SK-N-SH (cell line): Measurements from ENCODE around the gene FBXO21. TPM values are rescaled to one million over a fixed set of nuclear protein-coding genes. Genes with fewer than 3 reads are reported as not detected.

Experiments
- CTCF ChIA-PET: fragments of 300-600, 350-600 bp; formaldehyde crosslinking; extraction: SDS; loops from one replicate; lab custom pipeline; 2021; lab: Yijun Ruan, JAX
- POLR2A ChIA-PET: fragments of 350-600 bp; sonication (Branson Sonifier 250); formaldehyde crosslinking; extraction: SDS; loops from one replicate; lab custom pipeline; 2020; ENCODE audit warnings: antibody characterized with exemption, inconsistent platforms; lab: Yijun Ruan, JAX
- DNase-seq: peaks from one replicate; pipeline ENCODE4 v3.0.0; 2012
- H2AFZ ChIP-seq: fragments of 200-600 bp; sonication (generic); 2 replicates; pipeline ENCODE4 v1.8.1; 2016; ENCODE audit warnings: antibody characterized with exemption, mild to moderate bottlenecking, low read depth
- H3F3A ChIP-seq: fragments of 200-600 bp; sonication (generic); replicated peaks from 2 replicates; pipeline ENCODE3; 2016; ENCODE audit warnings: antibody characterized with exemption, mild to moderate bottlenecking; ENCODE audit not compliant: insufficient read depth
- H3K27ac ChIP-seq, 2 experiments: fragments of 200-500 bp in 1 of 2; fragments of 200-600 bp in 1 of 2; sonication (Bioruptor generic) in 1 of 2; sonication (generic), shearing (Covaris generic) in 1 of 2; 2 replicates each; pipeline versions ENCODE4 v1.5.1 to v1.6.1; 2014 to 2016; ENCODE audit warnings: low read depth in 2 of 2, inconsistent platforms in 1 of 2, low read length in 1 of 2, mild to moderate bottlenecking in 1 of 2, mixed read lengths in 1 of 2
- H3K27me3 ChIP-seq: fragments of 200-600 bp; sonication (generic), shearing (Covaris generic); 2 replicates; pipeline ENCODE4 v1.6.1; 2016; ENCODE audit warnings: mixed run types; ENCODE audit not compliant: insufficient read depth
- H3K36me3 ChIP-seq, 2 experiments: fragments of 200-500 bp in 1 of 2; fragments of 200-600 bp in 1 of 2; sonication (Bioruptor generic) in 1 of 2; sonication (generic) in 1 of 2; replicated peaks in 1 of 2; 2 replicates each; pipeline versions ENCODE3 to v1.5.1; 2014 to 2016; ENCODE audit warnings: low read length in 1 of 2, mild to moderate bottlenecking in 1 of 2; ENCODE audit not compliant: insufficient read depth in 2 of 2, control insufficient read depth in 1 of 2
- H3K4me1 ChIP-seq, 2 experiments: fragments of 200-500 bp in 1 of 2; fragments of 200-600 bp in 1 of 2; sonication (Bioruptor generic) in 1 of 2; sonication (generic), shearing (Covaris generic) in 1 of 2; 2 replicates each; pipeline versions ENCODE4 v1.5.1 to v1.6.1; 2014 to 2016; ENCODE audit warnings: low read depth in 1 of 2, low read length in 1 of 2, mixed run types in 1 of 2; ENCODE audit not compliant: insufficient read depth in 2 of 2, control insufficient read depth in 1 of 2
- H3K4me2 ChIP-seq: fragments of 200-600 bp; sonication (generic), shearing (Covaris generic); 2 replicates; pipeline ENCODE4 v1.6.1; 2017; ENCODE audit warnings: mixed run types
- H3K4me3 ChIP-seq, 2 experiments: fragments of 200-500 bp in 1 of 2; fragments of 200-600 bp in 1 of 2; sonication (Bioruptor generic) in 1 of 2; sonication (generic), shearing (Covaris generic) in 1 of 2; 2 replicates each; pipeline versions ENCODE4 v1.5.1 to v1.8.1; 2014 to 2016; ENCODE audit warnings: low read depth in 2 of 2, inconsistent platforms in 1 of 2, low read length in 1 of 2, mild to moderate bottlenecking in 1 of 2, mixed read lengths in 1 of 2, moderate library complexity in 1 of 2
- H3K79me2 ChIP-seq: fragments of 200-600 bp; sonication (generic); 2 replicates; pipeline ENCODE4 v1.8.1; 2017; ENCODE audit warnings: mild to moderate bottlenecking; ENCODE audit not compliant: insufficient read depth
- H3K9ac ChIP-seq: fragments of 200-600 bp; sonication (generic); 2 replicates; pipeline ENCODE4 v1.6.1; 2017; ENCODE audit warnings: mixed run types
- H3K9me2 ChIP-seq: fragments of 200-600 bp; sonication (generic); 2 replicates; pipeline ENCODE4 v1.6.1; 2017; ENCODE audit warnings: mixed run types
- H3K9me3 ChIP-seq: fragments of 200-600 bp; sonication (generic); 2 replicates; pipeline ENCODE4 v1.6.1; 2017; ENCODE audit warnings: mixed run types, mild to moderate bottlenecking, moderate library complexity
- H4K20me1 ChIP-seq: fragments of 200-600 bp; sonication (generic); 2 replicates; pipeline ENCODE4 v1.6.1; 2017; ENCODE audit warnings: mild to moderate bottlenecking, mixed run types; ENCODE audit not compliant: insufficient read depth
- CHD2 ChIP-seq: fragments of 150-350 bp; IDR thresholded peaks from 2 replicates; pipeline ENCODE4 v1.6.1; 2018; ENCODE audit warnings: low read length; ENCODE audit not compliant: partially characterized antibody
- CTCF ChIP-seq: fragments of 200-600 bp; sonication (generic); IDR thresholded peaks from 2 replicates; pipeline ENCODE4 v1.6.1; 2017; ENCODE audit warnings: antibody characterized with exemption, mild to moderate bottlenecking, moderate library complexity
- ELF1 ChIP-seq: IDR thresholded peaks from 2 replicates; pipeline ENCODE4 v1.4.0; 2012
- FOSL2 ChIP-seq: IDR thresholded peaks from 2 replicates; pipeline ENCODE4 v1.4.0; 2012; ENCODE audit warnings: low read depth, mild to moderate bottlenecking, moderate library complexity, borderline replicate concordance
- FOXM1 ChIP-seq: IDR thresholded peaks from 2 replicates; pipeline ENCODE4 v1.4.0; 2012; ENCODE audit warnings: low read depth, mild to moderate bottlenecking
- GABPA ChIP-seq: IDR thresholded peaks from 2 replicates; pipeline ENCODE4 v1.4.0; 2012; ENCODE audit warnings: low read depth, mild to moderate bottlenecking
- IRF3 ChIP-seq: fragments of 150-350 bp; IDR thresholded peaks from 2 replicates; pipeline ENCODE4 v1.6.1; 2016; ENCODE audit warnings: mild to moderate bottlenecking, low read depth, low read length
- MAX ChIP-seq: IDR thresholded peaks from 2 replicates; pipeline ENCODE4 v1.4.0; 2012; ENCODE audit warnings: low read depth
- MEF2A ChIP-seq: IDR thresholded peaks from 2 replicates; pipeline ENCODE4 v1.4.0; 2012; ENCODE audit warnings: low read depth, borderline replicate concordance
- MXI1 ChIP-seq: IDR thresholded peaks from 2 replicates; pipeline ENCODE4 v1.6.1; 2012; ENCODE audit warnings: mild to moderate bottlenecking, low read depth, low read length, improper control_type of control experiment
- NFIC ChIP-seq: IDR thresholded peaks from 2 replicates; pipeline ENCODE4 v1.4.0; 2012; ENCODE audit warnings: borderline replicate concordance
- POLR2AphosphoS5 ChIP-seq: IDR thresholded peaks from 2 replicates; pipeline ENCODE4 v1.6.1; 2012; ENCODE audit warnings: low read depth, low read length
- RCOR1 ChIP-seq: fragments of 150-350 bp; IDR thresholded peaks from 2 replicates; pipeline ENCODE4 v1.6.1; 2017; ENCODE audit warnings: antibody characterized with exemption, low read length
- REST ChIP-seq: IDR thresholded peaks from 2 replicates; pipeline ENCODE4 v1.6.1; 2012; ENCODE audit warnings: mild to moderate bottlenecking, low read depth, low read length, moderate library complexity
- RFX5 ChIP-seq: IDR thresholded peaks from 2 replicates; pipeline ENCODE4 v1.6.1; 2012; ENCODE audit warnings: mild to moderate bottlenecking, improper control_type of control experiment, low read length
- SIN3A ChIP-seq: IDR thresholded peaks from 2 replicates; pipeline ENCODE4 v1.6.1; 2012; ENCODE audit warnings: low read depth, mild to moderate bottlenecking, low read length, moderate library complexity, borderline replicate concordance
- TEAD4 ChIP-seq: IDR thresholded peaks from 2 replicates; pipeline ENCODE4 v1.4.0; 2012; ENCODE audit warnings: mild to moderate bottlenecking, borderline replicate concordance; ENCODE audit not compliant: insufficient read depth
- USF1 ChIP-seq: IDR thresholded peaks from 2 replicates; pipeline ENCODE4 v1.4.0; 2012; ENCODE audit warnings: low read depth, borderline replicate concordance
- YY1 ChIP-seq: IDR thresholded peaks from 2 replicates; pipeline ENCODE4 v1.4.0; 2012; ENCODE audit warnings: low read depth, mild to moderate bottlenecking
- WGBS: methylation state at CpG from one replicate; pipeline ENCODE4 v1.1.6; 2017; ENCODE audit warnings: low lambda C conversion rate; 5-methylcytosine and 5-hydroxymethylcytosine counted together
- polyA plus RNA-seq, 3 experiments: library from polyadenylated mRNA; depleted of rRNA; stranded (reverse); fragments of >200 nt; gene quantifications; 2 replicates each; pipeline ENCODE4 v1.2.3, GENCODE V29; 2012

The FBXO21 gene
- polyA plus RNA-seq, 1 of the 3 experiments (the other 2 are of a cell fraction), result 44.2 TPM

- H3K79me2 ChIP-seq, result no peaks in the 10 kb centered on the region
- TF ChIP-seq RFX5 (no peak), USF1 (no peak), FOXM1 (no peak), SIN3A (no peak), TEAD4 (no peak), IRF3 (no peak), MEF2A (no peak), ELF1 (no peak), CTCF (no peak), POLR2AphosphoS5 (no peak), YY1 (no peak), FOSL2 (no peak), NFIC (no peak), MAX (no peak), MXI1 (no peak)
- DNase-seq, result no peak
- no peak overlapping the region for H3K4me3 ChIP-seq
- no peak overlapping the region for H3K9ac ChIP-seq
- no peaks in the 10 kb centered on the region for H4K20me1 ChIP-seq
- H3K36me3 ChIP-seq, result peaks cover 62 to 83% of the 10 kb centered on the region in 2 experiments
- no peaks in the 10 kb centered on the region for H3K9me2 ChIP-seq
- no peaks in the 10 kb centered on the region for H3K4me1 ChIP-seq
- no peak overlapping the region for H3K27ac ChIP-seq
- no peaks in the 10 kb centered on the region for H3K27me3 ChIP-seq
- WGBS, result 90% methylated on average over 3 of the region's 4 CpGs
- POLR2A ChIA-PET, result no interaction called here
- CTCF ChIA-PET, result interaction anchor here (1.3 to 2.4 kb wide), 3 partner anchors 12 to 45 kb away, joined by 4 to 12 read pairs (median 9); no protein-coding TSS in a partner anchor
- H3K4me2 ChIP-seq, result no peak overlapping the region
- H3F3A ChIP-seq, result no peaks in the 10 kb centered on the region
- H2AFZ ChIP-seq, result no peak overlapping the region
- H3K9me3 ChIP-seq, result no peaks in the 10 kb centered on the region
Observed at GRCh38 chr12:117167769-117168168, 22.5 kb downstream of the FBXO21 start.

- peaks cover 65 to 74% of the 10 kb centered on the region in 2 experiments for H3K36me3 ChIP-seq
- TF ChIP-seq MAX (no peak), REST (no peak), USF1 (no peak), RCOR1 (no peak), MEF2A (no peak), CHD2 (no peak), GABPA (no peak)
- H4K20me1 ChIP-seq, result no peaks in the 10 kb centered on the region
- H3K4me3 ChIP-seq, result no peak overlapping the region
- WGBS, result 96% methylated on average over 4 of the region's 4 CpGs
- no peaks in the 10 kb centered on the region for H3F3A ChIP-seq
- no peak for DNase-seq
- no peak overlapping the region for H2AFZ ChIP-seq
- ChIA-PET POLR2A (no interaction called here), CTCF (no interaction called here)
- H3K9me2 ChIP-seq, result no peaks in the 10 kb centered on the region
- H3K27ac ChIP-seq, result no peak overlapping the region
- no peak overlapping the region for H3K4me2 ChIP-seq
- H3K9ac ChIP-seq, result no peak overlapping the region
- no peaks in the 10 kb centered on the region for H3K4me1 ChIP-seq
- H3K79me2 ChIP-seq, result no peaks in the 10 kb centered on the region
- no peaks in the 10 kb centered on the region for H3K9me3 ChIP-seq
- H3K27me3 ChIP-seq, result no peaks in the 10 kb centered on the region
Observed at GRCh38 chr12:117166107-117166506, 24.2 kb downstream of the FBXO21 start.
